CD4-positive, alpha-beta T cell treated with Interferon alpha-2 for 1 hour (primary cell): ENCODE data around the gene DLX5.

Source experiments
- DNase-seq, 2 donors: peaks; one replicate each; pipeline ENCODE4 v3.0.0-alpha.2; 2020 to 2022

The DLX5 gene

DNA sequence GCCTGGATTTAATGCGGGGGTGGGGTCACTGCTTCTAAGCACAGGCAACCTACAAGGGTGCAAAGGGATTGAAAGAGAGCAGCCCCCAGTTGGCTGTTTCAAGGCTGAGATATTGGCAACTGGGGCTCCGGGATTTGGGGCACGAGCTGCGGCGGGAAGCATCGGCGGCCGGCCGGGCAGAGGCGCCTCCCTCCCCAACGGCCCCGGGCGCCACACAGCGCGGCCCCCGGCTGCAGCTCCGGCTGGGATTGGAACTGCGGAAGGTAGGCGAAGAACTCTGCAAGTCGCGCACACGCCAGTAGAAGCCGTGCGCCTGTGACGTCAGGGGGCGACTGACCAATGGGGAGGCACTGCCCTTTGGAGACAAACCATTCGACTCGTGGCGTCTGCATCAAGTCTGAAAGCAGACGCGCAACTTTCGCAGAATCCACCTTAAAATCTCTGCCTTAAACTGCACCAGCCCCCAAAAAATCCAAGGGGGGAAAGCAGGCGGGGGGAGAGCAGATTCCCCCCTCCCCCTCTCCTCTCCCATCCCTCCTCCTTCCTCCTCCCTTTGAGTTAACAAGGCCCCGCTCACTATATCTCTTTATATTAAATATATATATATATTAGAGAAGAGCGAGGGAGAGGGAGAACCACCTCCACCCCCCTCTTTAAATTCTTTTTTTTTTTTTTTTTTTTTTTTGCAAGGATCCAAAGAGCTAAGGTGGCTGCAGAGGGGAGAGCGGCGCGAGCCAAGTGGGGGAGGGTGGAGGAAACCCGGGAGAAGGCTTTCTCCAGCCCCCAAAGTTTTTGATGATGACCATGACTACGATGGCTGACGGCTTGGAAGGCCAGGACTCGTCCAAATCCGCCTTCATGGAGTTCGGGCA lies 19.2 kb downstream of the DLX5 start, which contains the start of gene DLX6:
Gene DLX6, plus strand, starts transcription at position 371 of the 872 bp plus-strand sequence. Its CDS starts 425 bp downstream, at position 796.
- DNase-seq, result peak in 1 of 2 donors; percentile 43

DNA sequence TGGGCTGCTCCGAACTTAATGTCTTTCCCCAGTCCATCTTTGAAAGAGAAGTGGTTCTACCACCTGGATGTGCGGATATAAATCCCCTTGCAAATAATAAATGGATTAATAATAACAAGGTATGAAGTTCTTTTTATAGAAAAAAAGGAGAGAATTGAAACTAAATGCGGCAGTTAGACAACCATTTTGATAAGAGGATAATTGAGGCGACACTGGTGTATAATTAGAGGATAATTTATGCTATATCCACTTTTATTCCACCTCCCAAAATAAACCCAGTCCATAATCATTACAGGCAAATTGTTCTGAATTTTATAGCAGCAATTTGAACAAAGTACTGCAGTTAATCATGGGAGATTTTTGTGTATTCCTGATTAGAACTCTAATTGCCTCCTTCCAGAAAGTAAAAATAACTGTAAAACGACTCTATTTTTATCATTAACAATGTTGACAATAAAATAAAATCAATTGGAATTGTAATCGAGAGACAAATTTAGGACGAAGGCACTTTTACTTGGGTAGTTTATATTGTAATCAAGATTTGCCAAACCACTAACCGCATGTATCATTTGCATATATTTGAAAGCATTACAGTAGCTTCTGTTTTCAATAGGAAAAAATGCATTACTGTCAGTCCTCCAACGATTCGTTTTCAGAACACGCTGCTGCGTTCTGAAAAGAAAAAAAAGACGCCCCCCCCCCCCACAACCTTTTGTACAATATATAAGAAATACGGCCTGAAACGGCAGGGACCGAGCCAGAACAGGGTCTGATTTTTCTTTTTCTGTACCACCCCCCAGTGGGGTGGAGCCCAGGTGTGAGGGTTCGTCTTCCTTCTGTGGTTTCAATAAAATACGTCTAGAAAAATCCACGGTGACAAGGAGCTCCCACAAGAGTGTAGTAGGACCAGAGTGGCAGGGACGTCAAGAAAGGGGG lies 20.1 kb downstream of the DLX5 start:
- DNase-seq, result no peak

DNA sequence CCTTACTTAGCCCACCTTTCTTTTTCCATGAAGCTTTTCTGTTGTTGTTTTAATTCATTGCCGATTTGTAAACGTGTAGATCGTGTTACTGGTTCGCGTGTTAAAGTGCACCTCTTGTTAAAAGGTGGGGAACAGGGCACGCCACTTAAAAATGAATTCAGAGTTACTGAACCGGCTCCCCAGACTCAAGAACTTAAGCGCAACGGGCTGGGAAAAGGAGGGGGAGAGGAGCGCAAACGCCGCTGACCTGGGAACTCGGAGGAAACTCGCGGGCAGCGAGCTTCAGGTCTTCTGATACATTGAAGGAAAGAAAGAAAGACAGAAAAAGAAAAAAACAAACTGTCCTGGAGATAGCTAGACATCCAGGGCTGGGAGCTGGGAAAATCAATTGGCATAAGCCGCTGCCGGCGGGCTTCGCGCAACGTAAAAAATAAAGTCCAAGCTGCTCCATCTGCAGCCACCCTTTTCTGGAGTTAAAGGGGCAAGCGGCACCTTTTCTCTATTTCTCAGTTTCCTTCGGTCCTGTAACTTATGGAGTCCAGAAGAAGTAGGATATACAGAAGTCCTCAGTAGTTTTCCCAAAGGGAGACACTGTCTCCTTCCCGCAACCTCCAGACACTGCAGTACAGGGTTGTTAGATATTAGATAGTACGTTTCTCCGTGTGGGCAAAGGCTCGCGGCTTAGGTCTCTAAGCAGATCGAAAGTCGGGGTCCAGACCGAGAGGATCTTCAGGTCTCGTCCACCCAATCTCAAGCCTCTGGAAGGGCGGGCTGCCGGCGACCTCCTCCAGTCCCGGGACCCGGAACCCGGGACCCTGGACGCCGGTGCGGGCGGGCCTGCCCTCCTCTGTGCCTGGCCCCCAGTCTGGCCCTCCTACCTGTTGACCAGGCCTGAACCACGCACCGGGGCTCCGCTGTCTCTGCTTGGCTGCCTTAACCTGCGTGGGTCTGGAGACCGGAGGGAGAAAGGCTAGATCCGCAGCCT lies 21.1 kb downstream of the DLX5 start:
- DNase-seq, result no peak

DNA sequence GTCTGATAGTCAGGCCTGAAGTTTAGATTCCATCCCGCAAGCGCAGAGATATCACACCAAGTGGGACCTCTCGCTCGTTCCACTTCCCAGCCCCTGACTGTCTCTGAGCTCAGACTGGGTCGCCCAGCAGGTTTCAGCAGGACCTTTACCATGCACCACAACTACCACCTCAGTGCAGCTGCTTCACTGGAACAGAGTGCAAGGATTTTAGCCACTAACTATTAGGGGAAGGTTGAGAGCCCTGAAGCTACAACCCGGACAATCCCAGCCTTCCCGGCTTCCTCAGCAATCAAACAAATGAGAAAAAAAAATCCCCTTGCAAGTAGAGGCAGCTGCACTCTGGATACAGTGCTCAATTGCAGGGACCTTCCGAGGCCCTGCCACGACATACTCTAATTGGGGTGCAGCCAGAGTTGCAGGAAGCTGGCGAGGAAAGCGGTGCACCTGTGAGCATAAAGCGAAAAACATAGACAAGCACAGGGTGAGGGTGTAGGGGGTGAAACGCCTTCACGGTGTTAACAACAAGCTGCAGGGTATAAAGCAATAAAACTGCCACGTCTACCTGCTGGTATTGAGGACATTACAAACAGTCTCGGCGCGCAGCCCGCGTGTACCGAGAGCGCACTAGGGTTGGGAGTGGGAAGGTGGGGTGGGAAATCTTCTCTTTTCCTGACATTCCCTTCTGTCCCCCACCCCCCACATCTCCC lies 21.9 kb downstream of the DLX5 start:
- DNase-seq, result no peak

DNA sequence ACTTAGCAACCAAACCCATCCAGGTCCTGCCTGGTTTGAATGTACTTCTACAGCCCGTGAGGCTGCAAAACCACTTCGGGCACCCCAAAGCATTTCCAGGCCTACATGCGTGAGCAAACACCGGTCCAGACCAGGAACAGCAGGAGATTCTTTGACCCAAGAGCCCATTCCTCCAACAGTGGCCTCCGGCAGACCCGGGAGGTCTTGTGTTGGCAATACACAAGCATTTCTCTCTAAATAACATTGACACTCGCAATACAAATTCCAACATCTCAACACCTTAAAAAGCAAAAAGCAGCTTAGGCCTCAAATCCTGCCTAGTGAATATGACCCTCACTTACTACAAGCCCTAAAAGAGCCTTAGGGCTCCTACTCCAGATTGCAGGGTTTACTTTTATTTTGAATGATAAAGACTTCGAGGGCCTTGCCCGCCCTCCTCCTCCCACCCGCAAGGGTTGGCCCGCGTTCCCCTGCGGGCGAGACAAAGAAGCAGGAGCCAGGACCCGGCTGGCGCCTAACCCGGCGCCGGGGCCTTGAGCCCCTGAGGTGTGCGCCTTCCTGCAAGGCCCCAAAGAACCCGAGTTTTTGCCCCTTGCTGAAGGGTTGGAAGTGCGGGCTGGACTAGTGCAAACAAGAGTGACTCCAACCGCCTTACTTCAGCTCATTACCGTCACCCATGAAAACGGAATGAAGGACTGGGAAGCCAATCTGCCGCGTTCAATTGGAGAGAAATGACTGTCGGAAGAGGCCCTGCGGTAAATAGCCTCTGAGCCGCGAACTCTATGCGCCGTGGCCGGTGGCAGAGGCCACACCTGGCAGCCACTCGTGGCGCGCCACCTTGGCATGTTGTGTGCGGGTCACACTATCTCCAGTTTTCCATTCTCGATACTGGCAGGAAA lies 22.7 kb downstream of the DLX5 start:
- DNase-seq, result no peak

DNA sequence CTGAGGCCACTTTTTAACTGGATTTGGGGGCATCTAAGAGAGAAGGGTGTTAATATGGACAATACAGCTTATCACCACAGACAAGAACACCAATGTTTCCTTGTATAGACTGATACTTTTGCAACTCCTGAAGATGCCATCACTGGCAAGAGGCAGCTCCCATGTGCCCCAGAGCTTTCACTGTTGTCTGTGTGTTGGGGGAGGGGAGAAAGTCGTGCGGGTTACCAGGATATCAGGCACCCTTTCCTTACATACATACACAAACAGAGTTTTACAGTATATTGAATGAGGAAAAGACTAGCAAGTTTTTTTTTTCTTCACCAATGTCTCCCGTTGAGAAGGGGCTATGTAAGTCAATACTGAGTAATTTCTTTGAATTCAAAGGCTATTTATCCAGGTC lies 23.4 kb downstream of the DLX5 start:
- no peak for DNase-seq

DNA sequence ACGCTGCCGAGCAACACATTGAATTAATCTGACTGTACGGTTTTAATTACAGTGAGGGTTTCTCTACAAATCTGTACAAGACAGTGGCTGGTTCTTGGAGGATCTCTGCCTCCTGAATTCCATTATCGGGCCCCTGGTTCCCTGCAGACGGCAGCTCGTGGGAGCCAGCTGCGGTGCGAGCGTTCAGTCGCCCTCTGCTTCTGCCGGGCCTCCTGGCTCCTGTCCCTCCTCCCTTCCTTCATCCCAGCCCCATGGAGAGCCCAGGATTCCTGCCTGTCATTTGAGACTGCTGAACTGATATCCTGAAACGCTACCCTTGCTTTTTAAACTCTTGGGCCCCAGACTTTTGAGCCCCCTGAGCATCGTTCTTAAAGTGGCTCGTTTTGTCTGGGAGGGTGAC lies 25.9 kb downstream of the DLX5 start:
- no peak for DNase-seq

DNA sequence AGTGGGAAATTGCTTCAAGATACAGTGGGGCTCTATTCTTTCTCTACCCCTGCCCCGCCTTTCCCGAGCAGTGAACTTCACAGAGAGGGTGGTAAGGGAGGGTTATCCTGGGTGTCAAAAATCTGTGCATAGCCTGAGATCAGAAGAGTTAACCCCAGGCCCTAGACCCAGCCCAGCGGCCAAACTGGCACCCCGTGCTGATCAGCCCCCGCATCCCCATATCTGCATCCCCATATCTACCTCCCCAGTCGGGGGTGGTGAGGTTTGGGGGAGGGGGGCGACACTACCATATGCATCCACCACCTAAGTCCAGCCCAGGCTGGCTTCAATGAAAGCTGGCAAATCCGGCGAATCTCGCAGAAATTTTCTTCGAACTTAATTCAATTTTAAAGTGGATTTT lies 26.3 kb downstream of the DLX5 start:
- no peak for DNase-seq

DNA sequence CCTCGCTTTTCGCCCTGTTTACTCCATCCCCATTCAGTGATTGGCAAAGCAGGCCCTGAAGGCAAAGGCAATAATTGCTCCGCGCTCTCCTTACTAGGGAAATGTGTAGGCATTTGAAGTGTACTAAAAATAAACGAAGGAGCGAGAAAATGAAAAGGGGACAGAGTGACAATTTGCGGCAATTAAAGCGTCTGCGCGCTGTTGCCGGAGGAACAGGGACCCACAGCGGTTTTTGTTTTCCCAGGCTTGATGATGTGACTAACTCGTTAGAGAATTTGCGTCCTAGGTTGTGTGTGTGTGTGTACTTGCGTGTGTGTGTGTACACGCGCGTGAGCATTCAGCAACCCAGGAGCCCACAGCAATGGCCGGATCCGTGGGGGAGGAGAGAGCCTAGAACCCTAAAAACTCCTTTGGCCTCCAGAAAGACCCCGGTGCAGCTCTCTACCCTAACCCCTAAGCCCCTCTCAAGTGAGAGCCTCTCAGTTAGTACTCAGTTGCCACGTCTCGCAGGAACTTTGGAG lies 27.1 kb downstream of the DLX5 start:
- DNase-seq, result no peak

DNA sequence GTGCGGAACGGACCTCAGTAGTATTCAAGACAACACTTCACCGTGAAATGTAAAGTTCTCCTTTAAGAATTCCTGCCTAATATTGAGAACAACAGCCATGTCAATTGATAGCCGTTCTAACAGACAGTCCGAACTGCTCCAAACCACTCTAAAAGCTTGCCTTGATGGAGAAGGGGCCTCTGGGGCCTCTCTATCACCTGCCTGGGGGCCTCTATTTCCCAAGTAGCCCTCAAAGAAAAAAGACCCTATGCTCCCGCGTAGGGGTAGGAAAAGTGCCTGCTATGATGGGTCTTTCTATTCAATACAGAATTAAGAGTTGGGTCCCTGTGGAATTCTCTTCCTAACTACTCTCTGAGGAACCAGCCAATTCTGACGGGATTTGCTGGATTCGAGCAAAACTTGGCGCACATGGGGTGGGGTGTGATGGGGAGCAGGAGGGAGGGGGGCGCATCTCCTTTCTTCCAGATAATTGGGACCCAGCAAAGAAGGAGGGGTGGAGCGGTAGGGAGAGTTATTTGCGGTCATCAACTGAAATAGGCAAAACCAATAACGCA lies 27.6 kb downstream of the DLX5 start:
- DNase-seq, result no peak

DNA sequence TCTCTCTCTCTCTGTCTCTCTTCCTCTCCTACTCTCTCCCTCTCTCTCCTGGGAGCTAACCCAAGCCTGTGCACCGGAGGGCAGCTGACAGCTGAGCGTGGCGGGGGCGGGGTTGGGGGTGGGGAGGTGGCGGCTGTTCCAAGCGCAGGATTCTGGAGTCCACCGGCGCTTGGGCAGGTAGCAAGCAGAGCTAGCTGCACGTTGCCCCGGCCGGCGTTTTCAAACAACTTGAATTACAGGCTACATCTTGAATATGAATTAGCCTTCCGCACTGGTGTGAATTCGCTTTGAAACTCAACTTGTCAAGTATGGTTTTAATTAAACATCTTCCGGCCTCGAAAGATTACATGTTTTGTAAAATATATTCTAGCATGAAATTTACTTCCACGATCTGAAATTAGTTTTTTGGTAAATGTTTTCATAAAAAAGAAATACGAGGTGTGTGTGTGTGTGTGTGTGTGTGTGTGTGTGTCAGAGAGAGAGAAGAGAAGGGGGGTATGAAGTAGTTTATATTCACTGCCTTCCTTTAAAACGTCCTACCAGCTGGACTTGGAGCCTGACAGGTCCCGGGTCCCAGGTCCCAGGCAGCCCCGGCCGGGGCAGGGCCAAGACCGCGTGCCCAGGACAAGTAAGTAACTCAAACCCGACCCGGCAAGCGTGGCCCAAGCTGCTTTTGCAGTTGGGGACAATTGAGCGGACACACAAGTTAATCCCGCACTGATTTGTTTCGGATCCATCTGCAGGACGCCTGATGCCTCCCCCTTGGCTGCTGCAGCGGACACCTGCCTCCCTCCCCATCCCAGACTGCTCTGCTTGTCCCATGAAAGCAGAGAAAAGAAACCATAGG lies 28.3 kb downstream of the DLX5 start:
- no peak for DNase-seq

DNA sequence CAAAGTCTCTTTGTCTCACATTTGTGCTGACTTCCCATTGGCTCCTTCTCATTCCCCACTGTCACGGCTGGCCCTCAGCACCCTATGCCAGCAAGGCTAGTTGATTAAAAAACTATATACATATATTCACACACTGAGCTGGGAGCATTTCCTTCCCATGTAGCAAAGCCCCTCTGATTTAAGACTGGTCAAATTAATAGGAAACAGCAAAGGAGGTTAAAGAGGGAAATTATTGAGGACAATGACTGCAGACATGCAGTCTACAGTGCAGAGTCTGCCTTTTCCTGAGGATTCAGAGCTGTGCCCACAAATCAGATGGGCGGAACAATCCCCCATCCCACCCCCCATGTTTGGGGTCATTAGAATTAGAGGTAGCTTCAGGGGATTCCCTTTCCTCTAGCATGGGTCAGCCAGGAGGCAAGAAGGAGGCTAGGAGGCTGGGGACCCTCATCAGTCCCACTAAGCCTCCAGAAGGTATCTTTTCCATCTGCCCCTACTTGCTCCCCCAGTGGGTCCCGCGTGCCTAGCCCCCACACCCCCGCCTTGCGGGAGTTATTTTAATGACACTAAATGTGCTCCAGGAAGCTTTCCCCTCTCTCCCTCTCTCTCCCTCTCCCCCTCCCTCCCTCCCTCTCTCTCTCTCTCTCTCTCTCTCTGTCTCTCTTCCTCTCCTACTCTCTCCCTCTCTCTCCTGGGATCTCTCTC lies 29.1 kb downstream of the DLX5 start:
- DNase-seq, result no peak

DNA sequence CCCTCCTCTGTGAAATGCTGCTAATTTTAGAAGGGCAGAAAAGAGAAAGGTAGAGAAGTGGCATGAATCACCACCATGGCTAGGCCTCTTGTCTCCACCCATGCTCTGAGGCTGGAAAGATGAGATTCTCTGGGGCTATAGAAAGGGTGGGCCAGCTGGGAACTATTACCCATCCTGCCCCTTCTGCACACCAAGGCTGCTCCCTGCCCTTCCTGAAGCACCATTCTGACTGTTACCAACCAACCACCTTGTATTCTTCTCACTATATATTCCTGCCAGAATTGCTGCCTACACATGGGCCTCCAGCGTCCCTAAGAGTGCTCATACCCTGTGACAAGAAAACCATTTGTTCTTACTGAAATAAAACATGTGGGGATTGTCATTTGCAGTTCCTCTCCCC lies 30.7 kb downstream of the DLX5 start:
- DNase-seq, result no peak

DNA sequence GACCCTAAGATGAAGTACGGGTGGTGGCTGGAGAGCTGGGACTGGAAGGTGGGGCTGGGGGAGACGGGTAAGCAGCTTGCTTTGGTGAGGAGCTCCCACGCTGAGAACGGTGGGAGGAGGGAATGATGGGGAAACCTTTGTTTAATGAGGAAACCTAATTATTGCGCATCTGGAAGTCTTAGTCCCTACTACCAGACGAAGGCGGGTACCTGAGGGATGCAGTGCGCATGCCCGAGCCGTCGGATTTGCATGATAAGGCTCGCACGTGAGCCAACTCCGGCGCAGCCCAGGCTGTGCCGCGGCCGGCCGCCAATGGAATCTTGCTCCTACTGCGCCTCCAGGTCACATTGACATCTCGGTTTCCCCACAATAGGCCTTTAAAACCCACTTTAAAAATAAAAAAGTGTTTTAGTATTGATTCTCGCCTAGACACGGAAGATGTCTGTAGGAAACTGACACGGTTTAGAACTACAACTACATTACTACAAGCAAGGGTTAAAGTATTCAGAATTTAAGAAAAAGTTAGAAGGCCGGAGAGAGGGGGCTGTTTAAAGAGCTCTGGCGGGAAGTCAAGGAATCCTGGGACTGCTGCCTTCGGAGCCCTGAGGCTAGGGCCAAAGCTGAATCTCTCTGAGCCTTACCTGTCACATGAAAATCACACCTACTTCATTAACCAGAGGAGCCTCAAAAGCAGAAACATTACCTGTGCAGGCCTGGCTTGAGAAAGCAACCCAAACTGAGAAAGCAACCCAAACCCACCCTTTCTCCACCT lies 31.4 kb downstream of the DLX5 start:
- no peak for DNase-seq

DNA sequence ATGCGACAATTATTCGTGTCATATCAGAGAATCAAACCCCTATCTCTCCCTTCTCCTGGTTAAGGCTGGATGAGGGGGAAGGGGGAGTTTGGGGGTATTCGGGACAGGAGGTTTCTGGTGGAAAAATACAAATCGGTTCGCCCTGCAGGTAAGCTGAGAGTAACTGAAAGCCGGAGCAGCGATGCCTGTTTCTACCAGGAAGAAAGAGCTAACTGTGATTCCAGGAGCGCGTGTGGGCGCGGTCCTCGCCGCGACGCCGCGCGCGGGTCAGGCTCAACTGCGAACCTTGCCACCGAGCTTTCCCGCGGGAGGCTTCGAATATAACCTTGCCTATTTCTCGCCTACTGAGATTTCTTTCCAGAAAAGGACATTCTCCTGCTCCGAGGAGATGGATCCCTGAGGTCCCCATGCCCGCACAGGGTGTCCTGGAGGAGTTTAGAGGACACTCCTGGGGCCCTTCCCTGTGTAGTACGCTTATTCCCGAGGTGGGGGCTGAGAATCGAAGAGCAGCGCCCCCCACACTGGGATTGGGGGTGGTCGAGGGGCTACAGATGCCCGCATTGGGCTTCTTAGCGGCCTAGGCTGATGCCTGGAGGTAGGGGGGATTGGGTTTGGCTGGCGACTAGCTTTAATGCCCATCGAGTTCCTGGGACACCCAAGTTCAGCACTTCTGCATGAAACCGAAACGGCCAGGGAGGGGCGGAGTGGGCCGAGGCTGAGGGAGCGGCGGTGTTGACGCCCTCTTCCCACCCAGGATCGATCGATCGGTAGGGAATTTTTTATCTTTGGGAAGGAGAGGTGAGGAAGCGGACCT lies 32.2 kb downstream of the DLX5 start:
- DNase-seq, result no peak

DNA sequence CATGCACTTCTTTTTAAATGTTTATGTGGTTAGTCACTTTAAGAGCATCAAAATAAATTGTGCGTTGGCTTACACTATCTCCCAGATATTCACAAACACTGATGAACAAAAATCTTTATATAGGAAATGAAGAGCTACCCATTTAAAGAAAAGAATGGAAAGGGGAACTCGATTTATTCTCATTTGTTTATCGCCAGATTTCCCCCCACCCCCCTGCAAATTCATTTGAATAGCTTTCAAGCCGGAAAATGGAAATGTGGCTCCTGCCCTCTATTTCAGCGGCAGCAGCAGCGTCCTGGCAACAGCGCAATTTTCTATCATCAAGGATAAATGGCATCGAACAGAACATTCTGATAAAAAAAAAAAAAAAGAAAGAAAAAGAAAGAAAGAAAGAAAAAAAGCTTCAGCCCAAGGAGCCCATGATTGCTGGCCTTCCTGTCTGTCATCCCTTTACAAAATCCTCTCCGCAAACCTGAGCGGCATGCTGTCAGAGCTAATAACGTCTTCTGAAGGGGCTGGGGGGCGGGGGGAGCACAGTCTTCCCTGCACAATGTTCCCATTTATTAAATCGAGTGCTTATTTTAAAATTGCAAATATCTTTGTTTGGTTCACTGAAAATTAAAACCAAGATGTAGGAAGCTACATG lies 33.0 kb downstream of the DLX5 start:
- no peak for DNase-seq
